T-helper 1 cell treated with Interleukin-12 subunit alpha and Interleukin-12 subunit beta and Interleukin-4 antibody, amounts not matched to agents 30 μg/mL and 1 μg/mL, for 36 hours (primary cell): ENCODE results near the gene FAM200A.
"Not testable (repeated sequence)": the region's sequence is repeated elsewhere in the genome, so short reads cannot be mapped to it uniquely, and the experiment has no call there.

Experiments used
- H3K27ac Mint-ChIP-seq: one replicate; pipeline ENCODE4 v1.8.0; 2021; ENCODE audit warnings: mild to moderate bottlenecking, mixed read lengths
- H3K27me3 Mint-ChIP-seq: one replicate; pipeline ENCODE4 v1.8.0; 2021; ENCODE audit warnings: low read depth, mixed read lengths
- H3K36me3 Mint-ChIP-seq: one replicate; pipeline ENCODE4 v1.8.0; 2021; ENCODE audit warnings: low read depth, mixed read lengths
- H3K4me1 Mint-ChIP-seq: one replicate; pipeline ENCODE4 v1.8.0; 2021; ENCODE audit warnings: low read depth, mixed read lengths
- H3K4me3 Mint-ChIP-seq: one replicate; pipeline ENCODE4 v1.8.0; 2021; ENCODE audit warnings: mild to moderate bottlenecking, moderate library complexity, mixed read lengths
- H3K9me3 Mint-ChIP-seq: one replicate; pipeline ENCODE4 v1.8.0; 2021; ENCODE audit warnings: mixed read lengths

Gene FAM200A

GRCh38 chr7:99543916-99544315 lies 8.0 kb downstream of the FAM200A start:
- Mint-ChIP-seq H3K27ac (no peak overlapping the region), H3K4me3 (no peak overlapping the region), H3K4me1 (no peaks in the 10 kb centered on the region), H3K27me3 (no peaks in the 10 kb centered on the region), H3K36me3 (peaks cover 23% of the 10 kb centered on the region), H3K9me3 (peaks cover 58% of the 10 kb centered on the region)

- no peaks in the 10 kb centered on the region for H3K4me1 Mint-ChIP-seq
- H3K36me3 Mint-ChIP-seq = peaks cover 18% of the 10 kb centered on the region
- no peak overlapping the region for H3K4me3 Mint-ChIP-seq
- H3K9me3 Mint-ChIP-seq = peaks cover 61% of the 10 kb centered on the region
- no peak overlapping the region for H3K27ac Mint-ChIP-seq
- H3K27me3 Mint-ChIP-seq = no peaks in the 10 kb centered on the region
These were observed 8.7 kb downstream of the FAM200A start for GRCh38 chr7:99543081-99543671.

GRCh38 chr7:99541212-99541611 lies 10.7 kb downstream of the FAM200A start:
- H3K4me3 Mint-ChIP-seq = no peak overlapping the region

DNA sequence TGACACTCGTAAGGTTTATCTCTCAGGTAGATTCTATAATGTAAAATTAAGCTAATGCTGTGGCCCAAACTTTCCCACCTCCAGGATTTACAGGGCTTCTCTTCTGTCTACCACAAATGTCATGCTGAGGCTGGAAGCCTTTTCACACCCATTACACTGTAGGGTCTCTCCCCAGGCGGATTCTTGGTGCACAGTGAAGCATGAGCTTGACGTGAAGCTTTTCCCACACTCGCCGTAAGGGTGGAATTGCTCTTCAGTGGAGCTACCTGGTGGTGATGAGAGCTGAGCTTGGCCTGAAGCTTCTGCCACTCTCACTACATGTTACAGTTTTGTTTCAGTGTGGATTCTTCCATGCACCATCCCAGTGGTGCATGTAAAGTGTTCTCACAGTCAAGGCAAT lies 11.4 kb downstream of the FAM200A start:
- peaks cover 68% of the 10 kb centered on the region for H3K9me3 Mint-ChIP-seq
- H3K4me3 Mint-ChIP-seq = no peak overlapping the region
- no peak overlapping the region for H3K27ac Mint-ChIP-seq
- no peaks in the 10 kb centered on the region for H3K4me1 Mint-ChIP-seq
- H3K36me3 Mint-ChIP-seq = peaks cover 22% of the 10 kb centered on the region
- no peaks in the 10 kb centered on the region for H3K27me3 Mint-ChIP-seq

More at GRCh38 chr7:99541212-99541611, 10.7 kb downstream of the FAM200A start:
- Mint-ChIP-seq H3K27ac (no peak overlapping the region), H3K4me1 (no peaks in the 10 kb centered on the region), H3K27me3 (no peaks in the 10 kb centered on the region), H3K36me3 (peaks cover 19% of the 10 kb centered on the region), H3K9me3 (peaks cover 63% of the 10 kb centered on the region)

DNA sequence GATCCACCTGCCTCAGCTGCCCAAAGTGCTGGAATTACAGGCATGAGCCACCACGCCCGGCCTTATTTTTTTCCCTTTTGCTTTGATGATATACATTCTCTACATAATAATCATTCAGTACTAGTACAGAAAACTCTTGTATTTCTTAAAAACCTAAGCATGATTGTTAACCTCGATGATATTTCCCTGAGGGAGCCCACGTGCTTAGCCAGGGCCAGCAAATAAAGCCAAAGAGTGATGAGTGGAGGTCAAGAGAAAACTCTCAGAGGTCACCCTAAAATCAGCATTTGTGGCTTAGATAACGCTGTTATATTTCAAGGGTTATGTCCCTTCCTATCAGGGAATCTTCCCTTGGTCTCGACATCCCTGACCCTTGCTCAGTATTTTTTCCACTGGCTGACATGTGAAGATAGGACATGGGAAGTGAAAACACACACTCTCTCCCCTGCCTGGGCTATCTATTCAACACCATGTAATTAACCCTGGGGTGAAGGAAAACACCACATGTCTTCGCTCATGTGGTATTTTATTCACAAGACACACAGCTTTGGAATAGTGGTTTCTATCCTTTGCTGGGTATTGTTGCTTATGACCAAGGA lies 12.6 kb downstream of the FAM200A start:
- H3K36me3 Mint-ChIP-seq = peaks cover 23% of the 10 kb centered on the region
- H3K27me3 Mint-ChIP-seq = no peaks in the 10 kb centered on the region
- no peak overlapping the region for H3K27ac Mint-ChIP-seq
- H3K4me1 Mint-ChIP-seq = no peaks in the 10 kb centered on the region
- H3K4me3 Mint-ChIP-seq = no peak overlapping the region
- H3K9me3 Mint-ChIP-seq = peaks cover 69% of the 10 kb centered on the region

DNA sequence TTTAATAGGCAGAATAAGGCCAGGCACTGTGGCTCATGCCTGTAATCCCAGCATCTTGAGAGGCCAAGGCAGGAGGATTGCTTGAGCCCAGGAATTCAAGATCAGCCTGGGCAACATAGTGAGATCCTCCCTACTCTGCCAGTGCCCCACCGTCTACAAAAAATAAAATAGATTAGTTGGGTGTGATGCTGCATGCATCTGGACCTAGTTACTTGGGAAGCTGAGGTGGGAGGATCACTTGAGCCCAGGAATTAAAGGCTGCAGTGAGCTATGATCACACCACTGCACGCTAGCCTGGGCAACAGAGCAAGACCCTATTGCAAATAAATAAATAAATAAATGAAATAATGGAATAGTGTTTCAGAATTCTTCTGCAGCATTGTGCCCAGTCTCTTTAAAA lies 16.2 kb downstream of the FAM200A start:
- H3K36me3 Mint-ChIP-seq = peaks cover 43% of the 10 kb centered on the region
- peaks cover 72% of the 10 kb centered on the region for H3K9me3 Mint-ChIP-seq
- H3K27ac Mint-ChIP-seq = no peak overlapping the region
- H3K4me1 Mint-ChIP-seq = no peaks in the 10 kb centered on the region
- H3K27me3 Mint-ChIP-seq = no peaks in the 10 kb centered on the region
- H3K4me3 Mint-ChIP-seq = no peak overlapping the region

DNA sequence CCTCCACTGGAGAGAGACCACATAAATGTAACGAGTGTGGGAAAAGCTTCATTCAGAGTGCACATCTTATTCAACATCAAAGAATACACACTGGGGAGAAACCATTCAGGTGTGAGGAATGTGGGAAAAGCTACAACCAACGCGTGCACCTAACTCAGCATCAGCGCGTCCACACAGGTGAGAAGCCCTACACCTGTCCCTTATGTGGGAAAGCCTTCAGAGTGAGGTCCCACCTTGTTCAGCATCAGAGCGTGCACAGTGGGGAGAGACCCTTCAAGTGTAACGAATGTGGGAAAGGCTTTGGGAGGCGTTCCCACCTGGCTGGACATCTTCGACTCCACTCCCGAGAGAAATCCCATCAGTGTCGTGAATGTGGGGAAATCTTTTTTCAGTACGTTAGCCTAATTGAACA lies 20.6 kb downstream of the FAM200A start:
- no peaks in the 10 kb centered on the region for H3K27me3 Mint-ChIP-seq
- H3K4me1 Mint-ChIP-seq = no peaks in the 10 kb centered on the region
- H3K9me3 Mint-ChIP-seq = peaks cover 64% of the 10 kb centered on the region
- H3K27ac Mint-ChIP-seq = no peak overlapping the region
- peaks cover 74% of the 10 kb centered on the region for H3K36me3 Mint-ChIP-seq
- no peak overlapping the region for H3K4me3 Mint-ChIP-seq

GRCh38 chr7:99525713-99526440 lies 26.0 kb downstream of the FAM200A start:
- H3K9me3 Mint-ChIP-seq = peaks cover 34% of the 10 kb centered on the region
- no peaks in the 10 kb centered on the region for H3K27me3 Mint-ChIP-seq
- H3K36me3 Mint-ChIP-seq = peaks cover 68% of the 10 kb centered on the region
- no peak overlapping the region for H3K27ac Mint-ChIP-seq
- H3K4me1 Mint-ChIP-seq = no peaks in the 10 kb centered on the region
- no peak overlapping the region for H3K4me3 Mint-ChIP-seq

DNA sequence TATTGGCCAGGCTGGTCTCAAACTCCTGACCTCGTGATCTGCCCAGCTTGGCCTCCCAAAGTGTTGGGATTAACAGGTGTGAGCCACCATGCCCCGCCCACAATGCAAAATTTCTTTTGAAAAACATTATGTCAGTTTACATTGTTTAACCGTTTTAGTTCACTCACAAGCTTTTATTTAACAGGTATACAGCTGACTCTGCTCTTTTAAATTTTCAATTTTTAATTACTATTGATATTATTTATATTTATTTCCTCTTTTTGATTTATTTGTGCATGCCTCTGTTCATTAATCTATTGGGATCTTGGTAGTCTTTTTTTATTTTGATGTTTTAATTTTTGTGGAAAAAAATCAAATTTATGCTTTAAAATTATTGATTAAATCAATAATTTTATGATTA lies 30.5 kb downstream of the FAM200A start:
- Mint-ChIP-seq H3K4me1 (no peaks in the 10 kb centered on the region), H3K9me3 (peaks cover 10% of the 10 kb centered on the region), H3K27me3 (no peaks in the 10 kb centered on the region), H3K36me3 (peaks cover 52% of the 10 kb centered on the region), H3K4me3 (no peak overlapping the region), H3K27ac (no peak overlapping the region)

GRCh38 chr7:99514050-99514449 lies 37.9 kb downstream of the FAM200A start:
- H3K4me3 Mint-ChIP-seq = no peak overlapping the region
- no peaks in the 10 kb centered on the region for H3K9me3 Mint-ChIP-seq
- peaks cover 6% of the 10 kb centered on the region for H3K4me1 Mint-ChIP-seq
- no peak overlapping the region for H3K27ac Mint-ChIP-seq
- peaks cover 41% of the 10 kb centered on the region for H3K36me3 Mint-ChIP-seq
- H3K27me3 Mint-ChIP-seq = no peaks in the 10 kb centered on the region

DNA sequence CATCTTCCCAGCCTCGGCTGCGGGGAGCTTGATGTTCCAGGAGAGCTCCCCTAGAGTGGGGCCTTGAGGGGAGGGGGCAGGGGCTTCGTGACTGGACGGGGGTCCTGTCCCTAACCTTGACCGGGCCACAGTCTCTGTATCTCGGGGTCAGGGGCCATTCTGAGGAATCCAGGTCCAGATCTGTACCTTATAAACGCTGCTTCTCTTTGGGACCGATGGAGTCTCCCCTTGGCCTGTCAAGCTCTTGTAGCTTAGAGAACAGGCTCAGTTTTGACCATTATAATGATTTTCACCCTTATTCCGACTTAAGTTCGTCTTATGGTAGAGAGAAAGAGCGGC lies 46.6 kb downstream of the FAM200A start:
- Mint-ChIP-seq H3K9me3 (peaks cover 3% of the 10 kb centered on the region), H3K27me3 (no peaks in the 10 kb centered on the region), H3K36me3 (peaks cover 19% of the 10 kb centered on the region), H3K4me1 (peaks cover 20% of the 10 kb centered on the region), H3K27ac (peak overlapping the region; percentile 96), H3K4me3 (peak overlapping the region; percentile 96)

DNA sequence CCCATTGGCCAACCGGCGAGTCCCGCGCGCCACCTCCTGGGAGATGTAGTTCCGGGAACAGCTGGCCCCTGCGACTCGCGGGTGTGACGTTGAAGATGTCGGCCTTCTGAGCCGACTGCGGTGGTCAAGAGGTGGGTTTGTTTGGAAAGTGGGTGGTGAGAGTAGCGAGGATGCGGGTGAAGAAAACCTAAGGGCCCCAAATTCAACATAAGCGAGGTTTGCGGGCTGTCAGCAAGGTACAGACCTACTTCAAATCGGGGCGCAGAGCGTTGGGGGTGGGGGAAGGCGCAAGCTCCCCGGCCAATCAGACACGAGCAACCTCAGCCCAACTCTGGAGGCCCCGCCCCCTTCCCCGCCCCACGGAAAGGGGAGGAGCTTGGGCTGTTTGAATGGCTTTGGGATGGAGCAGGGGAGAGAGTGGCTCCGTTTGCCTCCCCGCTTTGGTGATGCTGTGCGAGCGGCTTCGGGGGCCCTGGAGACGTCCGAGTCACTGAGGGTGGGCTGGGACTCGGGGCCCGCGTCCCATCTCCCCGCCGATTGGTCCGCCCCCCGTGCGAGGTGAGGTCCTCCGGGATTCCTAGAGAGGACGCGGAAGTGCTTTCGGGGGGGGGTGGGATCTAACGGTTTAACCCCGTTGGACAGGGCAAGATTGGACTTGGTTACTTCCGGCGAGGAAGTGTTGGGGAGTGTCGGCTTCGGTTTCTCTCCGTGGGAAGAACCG lies 47.2 kb downstream of the FAM200A start, which contains the start of gene ZKSCAN5:
TSS of gene ZKSCAN5 (plus strand) at position 60 of the 721 bp plus-strand sequence. CDS start 1,383 bp downstream, outside the sequence.
- H3K9me3 Mint-ChIP-seq = peaks cover 3% of the 10 kb centered on the region
- no peaks in the 10 kb centered on the region for H3K27me3 Mint-ChIP-seq
- peak within 1 kb of the TSS; percentile 96 for H3K27ac Mint-ChIP-seq
- H3K36me3 Mint-ChIP-seq = peaks cover 22% of the 10 kb centered on the region
- H3K4me1 Mint-ChIP-seq = peaks cover 20% of the 10 kb centered on the region
- H3K4me3 Mint-ChIP-seq = peak within 1 kb of the TSS; percentile 96

GRCh38 chr7:99504281-99504602 lies 47.7 kb downstream of the FAM200A start:
- peak overlapping the region; percentile 96 for H3K4me3 Mint-ChIP-seq
- peaks cover 26% of the 10 kb centered on the region for H3K36me3 Mint-ChIP-seq
- peaks cover 3% of the 10 kb centered on the region for H3K9me3 Mint-ChIP-seq
- peak overlapping the region; percentile 96 for H3K27ac Mint-ChIP-seq
- no peaks in the 10 kb centered on the region for H3K27me3 Mint-ChIP-seq
- H3K4me1 Mint-ChIP-seq = peaks cover 18% of the 10 kb centered on the region

- peaks cover 35% of the 10 kb centered on the region for H3K36me3 Mint-ChIP-seq
- peaks cover 23% of the 10 kb centered on the region for H3K4me1 Mint-ChIP-seq
- peaks cover 10% of the 10 kb centered on the region for H3K9me3 Mint-ChIP-seq
- peak overlapping the region; percentile 68 for H3K27ac Mint-ChIP-seq
- H3K27me3 Mint-ChIP-seq = not testable (repeated sequence)
- H3K4me3 Mint-ChIP-seq = peak overlapping the region; percentile 96
These were observed 50.7 kb downstream of the FAM200A start for GRCh38 chr7:99501236-99501635.

- Mint-ChIP-seq H3K27ac (peak overlapping the region; percentile 97), H3K4me3 (peak overlapping the region; percentile 96), H3K36me3 (peaks cover 39% of the 10 kb centered on the region), H3K27me3 (no peaks in the 10 kb centered on the region), H3K4me1 (peaks cover 17% of the 10 kb centered on the region), H3K9me3 (peaks cover 13% of the 10 kb centered on the region)
These were observed 51.3 kb downstream of the FAM200A start for GRCh38 chr7:99500637-99501009.
